GM12892 (cell line): ENCODE results near the gene CBFA2T3.

Experiments
- POLR2A ChIP-seq: IDR thresholded peaks from 2 replicates; pipeline ENCODE4 v1.6.1; 2011; ENCODE audit warnings: low read depth, low read length, control low read depth
- TAF1 ChIP-seq: IDR thresholded peaks from 2 replicates; pipeline ENCODE4 v1.6.1; 2011; ENCODE audit warnings: low read depth, mild to moderate bottlenecking, control low read depth, low read length, borderline replicate concordance

GRCh38 chr16:88968589-88969280 lies 8.3 kb downstream of the CBFA2T3 start:
- peak; percentile 28 for TF ChIP-seq POLR2A
- TF ChIP-seq TAF1: no peak
